T-helper 9 cell (primary cell): ENCODE results near the gene IP6K3.

Experiments
- DNase-seq: peaks from one replicate; pipeline ENCODE4 v3.0.0-alpha.2; 2020

Gene IP6K3

GRCh38 chr6:33777398-33778388, 31.0 kb upstream of the IP6K3 start:
- no peak for DNase-seq

- DNase-seq: no peak
Observed at GRCh38 chr6:33776764-33777163, 30.1 kb upstream of the IP6K3 start.

- DNase-seq: no peak
Observed at GRCh38 chr6:33776186-33776585, 29.5 kb upstream of the IP6K3 start.

- no peak for DNase-seq
Observed at GRCh38 chr6:33774774-33775173, 28.1 kb upstream of the IP6K3 start.

GRCh38 chr6:33772902-33773472, 26.3 kb upstream of the IP6K3 start:
- DNase-seq: no peak

GRCh38 chr6:33772082-33772830, 25.6 kb upstream of the IP6K3 start:
- no peak for DNase-seq

- peak; percentile 50 for DNase-seq
Observed at GRCh38 chr6:33771146-33772081, 24.7 kb upstream of the IP6K3 start.

GRCh38 chr6:33770833-33771145, 24.1 kb upstream of the IP6K3 start:
- DNase-seq: no peak

- DNase-seq: no peak
Observed at GRCh38 chr6:33770124-33770832, 23.6 kb upstream of the IP6K3 start.

GRCh38 chr6:33769248-33769821, 22.6 kb upstream of the IP6K3 start:
- no peak for DNase-seq

- DNase-seq: peak; percentile 66
Observed at GRCh38 chr6:33768644-33769120, 22.0 kb upstream of the IP6K3 start.

GRCh38 chr6:33766921-33767907, 20.5 kb upstream of the IP6K3 start:
- no peak for DNase-seq

GRCh38 chr6:33765368-33765767, 18.7 kb upstream of the IP6K3 start:
- DNase-seq: no peak

- no peak for DNase-seq
Observed at GRCh38 chr6:33764036-33764435, 17.3 kb upstream of the IP6K3 start.

- DNase-seq: no peak
Observed at GRCh38 chr6:33763483-33763882, 16.8 kb upstream of the IP6K3 start.

- no peak for DNase-seq
Observed at GRCh38 chr6:33762713-33763112, 16.0 kb upstream of the IP6K3 start.

- DNase-seq: peak; percentile 16
Observed at GRCh38 chr6:33761922-33762629, 15.4 kb upstream of the IP6K3 start.

GRCh38 chr6:33761581-33761921, 14.8 kb upstream of the IP6K3 start:
- no peak for DNase-seq

- DNase-seq: no peak
Observed at GRCh38 chr6:33759887-33760629, 13.4 kb upstream of the IP6K3 start.
